Stimulated activated CD4-positive, alpha-beta T cell treated with anti-CD3 and anti-CD28 coated beads, Interleukin-1b, Interleukin-23, amount 100 ng/mL, for 4 hours (primary cell): ENCODE measurements around the gene INIP.
"Not testable (repeated sequence)": the region's sequence is repeated elsewhere in the genome, so short reads cannot be mapped to it uniquely, and the experiment has no call there.

Experiments used
- DNase-seq, 2 donors: peaks; one replicate each; pipeline ENCODE4 v3.0.0-alpha.2; 2020; ENCODE audit warnings: low read depth in 2 of 2

Gene INIP

DNA sequence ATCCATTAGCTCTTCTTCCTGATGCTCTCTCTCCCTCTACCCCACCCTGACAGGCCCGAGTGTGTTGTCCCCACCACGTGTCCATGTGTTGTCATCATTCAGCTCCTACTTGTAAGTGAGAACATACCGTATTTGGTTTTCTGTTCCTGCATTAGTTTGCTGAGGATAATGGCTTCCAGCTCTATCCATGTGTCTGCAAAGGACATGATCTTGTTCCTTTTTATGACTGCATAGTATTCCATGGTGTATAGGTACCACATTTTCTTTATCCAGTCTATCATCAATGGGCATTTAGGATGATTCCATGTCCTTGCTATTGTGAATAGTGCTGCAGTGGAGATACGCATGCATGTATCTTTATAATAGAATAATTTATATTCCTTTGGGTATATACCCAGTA is 44.7 kb downstream of the INIP start:
- DNase-seq: not testable (repeated sequence)

DNA sequence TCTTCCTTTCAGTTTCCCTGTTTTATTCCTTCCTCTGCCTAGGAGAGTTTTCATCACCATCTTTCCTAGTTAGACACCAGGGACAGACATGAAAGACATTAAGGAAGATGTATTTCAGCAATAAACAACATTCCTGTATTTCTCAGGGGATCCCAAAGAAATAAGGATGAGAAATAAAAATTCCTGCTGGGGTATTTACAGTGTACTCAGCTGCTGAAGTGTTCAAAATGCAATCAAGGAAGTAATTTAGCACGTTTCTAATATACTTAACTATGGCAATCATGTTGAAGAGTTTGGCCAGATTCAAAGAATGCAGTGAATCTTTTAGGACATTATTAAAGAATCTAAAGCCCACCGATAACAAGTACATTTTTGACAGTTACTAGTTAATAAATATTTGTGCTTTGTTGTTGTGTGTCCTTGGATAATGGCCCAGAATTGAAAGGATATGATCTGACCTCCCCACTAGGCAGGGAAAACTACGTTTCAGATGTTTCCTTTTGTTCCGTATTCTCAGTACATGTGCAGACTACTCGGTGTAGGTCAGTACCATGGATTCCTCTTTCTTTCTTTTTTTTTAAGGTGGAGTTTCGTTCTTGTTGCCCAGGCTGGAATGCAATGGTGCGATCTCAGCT is 46.8 kb downstream of the INIP start:
- no peak for DNase-seq

DNA sequence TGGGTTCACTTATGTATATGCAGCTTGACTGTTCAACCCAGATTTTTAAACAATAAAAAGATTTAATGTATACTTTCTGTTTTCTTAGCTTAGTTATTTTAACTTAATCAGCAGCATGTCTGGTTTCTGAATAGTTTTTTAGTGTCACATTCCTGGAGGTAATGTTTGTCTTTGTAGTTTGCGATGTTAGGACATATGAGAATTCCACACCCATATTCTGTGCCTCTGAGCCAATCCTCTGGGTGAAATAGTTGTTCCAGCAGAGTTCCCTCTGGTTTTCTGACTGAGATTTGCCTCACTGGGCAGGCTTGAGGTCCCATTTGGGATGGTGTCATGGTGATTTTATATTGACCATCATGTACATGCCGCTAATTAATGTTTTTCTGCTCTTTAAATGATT is 48.6 kb downstream of the INIP start:
- no peak for DNase-seq

DNA sequence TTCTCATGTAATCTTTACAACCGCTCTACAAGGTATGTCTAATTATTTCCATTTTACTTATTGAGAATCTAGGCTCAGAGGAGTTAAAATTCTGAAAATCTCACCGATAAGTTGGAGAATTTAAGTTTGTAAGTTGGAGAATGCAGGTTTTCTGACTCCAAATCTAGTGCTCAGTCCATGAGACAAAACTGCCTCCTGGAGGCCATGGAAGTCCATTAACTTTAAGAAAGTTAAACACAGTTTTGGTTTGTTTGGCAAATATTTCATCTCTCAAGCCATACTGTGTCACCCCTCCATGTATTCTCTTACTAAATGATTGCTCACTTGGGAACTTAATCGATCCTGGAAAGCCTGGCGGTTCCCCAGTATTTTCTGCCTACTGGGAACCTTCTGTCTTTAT is 52.6 kb downstream of the INIP start:
- no peak for DNase-seq

DNA sequence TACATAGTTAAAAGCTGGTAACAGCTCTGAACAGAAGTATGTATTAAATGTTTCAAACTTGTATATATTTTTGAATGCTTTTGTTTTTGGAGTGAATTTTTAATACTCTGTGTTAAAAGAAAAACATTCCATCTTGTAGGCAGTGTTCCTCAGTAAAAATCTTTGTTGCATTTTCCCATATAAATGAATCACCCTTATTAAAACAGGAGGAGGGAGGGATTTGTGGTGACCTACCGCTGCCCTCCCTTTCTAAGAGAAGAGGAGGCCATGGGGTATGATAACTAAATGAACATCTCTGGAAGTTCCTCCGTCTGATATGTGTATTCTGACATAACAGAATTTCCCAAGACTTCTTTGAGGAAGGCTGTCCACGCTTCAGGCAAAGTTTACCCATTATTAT is 53.4 kb downstream of the INIP start:
- DNase-seq: no peak

DNA sequence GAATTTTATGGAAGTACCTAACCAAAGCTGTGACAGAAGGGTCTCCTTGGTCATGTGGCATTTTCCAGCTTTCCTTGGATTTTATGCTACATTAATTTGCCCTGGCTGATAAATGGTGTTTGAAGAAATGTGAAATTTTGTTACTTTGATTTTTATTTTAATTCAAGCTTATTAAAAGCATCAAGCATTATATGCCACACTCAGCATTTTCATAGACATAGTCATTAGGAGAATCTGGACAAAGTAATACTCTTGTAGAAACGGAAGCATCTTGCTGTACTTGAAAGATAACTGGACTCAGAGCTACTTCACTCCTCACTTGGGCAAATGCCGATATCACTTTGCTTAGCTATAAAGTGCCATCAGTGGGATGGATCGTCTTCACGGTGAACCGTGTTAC is 54.2 kb downstream of the INIP start:
- no peak for DNase-seq

DNA sequence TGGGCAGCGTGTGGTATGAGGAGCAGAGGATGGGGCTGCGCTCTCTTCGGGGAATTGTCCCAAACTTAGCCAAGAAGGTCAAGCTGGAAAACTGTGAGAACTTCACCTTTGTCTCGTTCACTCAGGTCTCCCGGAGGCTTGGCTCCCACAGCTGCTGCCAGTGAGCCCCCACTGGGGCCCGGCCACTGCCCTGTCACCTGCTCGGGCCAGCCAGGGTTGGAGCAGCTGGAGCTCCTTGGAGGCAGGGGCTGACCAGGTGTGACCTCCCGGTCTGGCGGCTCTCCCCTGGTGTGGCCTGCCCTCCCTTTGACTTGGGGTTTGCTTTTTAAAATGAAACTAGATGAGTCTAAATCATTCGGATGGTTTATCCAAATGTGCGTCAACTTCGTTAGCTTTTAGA is 58.0 kb downstream of the INIP start:
- DNase-seq: no peak

DNA sequence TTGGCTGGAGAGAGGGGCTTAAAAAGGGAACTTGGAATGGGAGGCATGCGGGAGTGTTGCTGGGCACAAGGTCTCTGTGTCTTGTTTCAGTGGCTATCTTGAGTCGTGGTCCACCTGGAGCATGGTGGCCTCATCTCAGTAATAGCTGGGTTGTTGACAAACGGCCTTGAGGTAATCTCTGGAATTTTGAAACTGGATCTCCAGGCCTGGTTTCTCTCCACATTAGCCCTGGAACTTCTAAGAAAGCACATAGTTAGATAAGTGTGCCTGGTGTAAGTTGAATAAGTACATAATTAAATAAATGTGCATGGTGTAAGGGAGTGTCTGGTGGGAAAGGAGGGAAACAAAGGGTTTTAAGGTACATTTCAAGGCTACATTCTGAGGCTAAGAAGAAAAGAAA is 62.2 kb downstream of the INIP start:
- DNase-seq: no peak

DNA sequence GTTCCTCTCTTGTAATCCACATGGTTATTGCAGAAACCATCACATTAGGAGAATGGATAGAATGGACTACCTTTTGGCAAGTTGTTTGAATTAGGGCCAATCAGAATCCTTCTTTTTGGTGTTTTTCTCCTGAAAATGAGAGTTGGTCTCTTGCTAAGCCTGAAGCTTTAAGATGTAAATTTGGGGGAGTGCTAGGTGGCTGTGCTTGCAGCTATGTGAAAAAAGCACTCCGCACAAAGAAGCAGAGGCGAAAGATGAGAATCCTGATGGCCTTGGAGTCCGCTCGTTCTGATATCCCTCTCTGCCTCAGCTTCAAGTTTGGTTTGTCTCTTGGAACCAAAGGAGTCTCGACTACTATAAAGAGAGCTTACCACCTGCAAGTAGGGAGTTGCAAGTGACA is 63.6 kb downstream of the INIP start:
- DNase-seq: no peak

DNA sequence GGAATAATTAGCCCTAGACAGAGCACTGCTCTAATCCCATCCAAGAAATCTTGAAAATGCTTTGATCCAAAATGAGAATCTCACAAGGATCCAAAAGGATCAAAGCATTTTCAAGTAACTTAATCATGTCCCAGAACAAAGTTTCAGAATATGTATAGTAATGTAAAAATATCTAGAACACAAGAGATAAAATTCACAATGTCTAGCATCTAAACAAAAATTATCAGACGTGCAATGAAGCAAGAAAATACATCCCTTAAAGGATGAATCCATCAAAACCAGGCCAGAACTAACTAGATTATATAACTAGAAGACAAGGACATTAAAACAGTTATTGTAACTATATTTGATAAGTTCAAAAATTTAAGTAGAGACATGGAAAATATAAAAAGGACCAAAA is 69.3 kb downstream of the INIP start:
- DNase-seq: no peak

DNA sequence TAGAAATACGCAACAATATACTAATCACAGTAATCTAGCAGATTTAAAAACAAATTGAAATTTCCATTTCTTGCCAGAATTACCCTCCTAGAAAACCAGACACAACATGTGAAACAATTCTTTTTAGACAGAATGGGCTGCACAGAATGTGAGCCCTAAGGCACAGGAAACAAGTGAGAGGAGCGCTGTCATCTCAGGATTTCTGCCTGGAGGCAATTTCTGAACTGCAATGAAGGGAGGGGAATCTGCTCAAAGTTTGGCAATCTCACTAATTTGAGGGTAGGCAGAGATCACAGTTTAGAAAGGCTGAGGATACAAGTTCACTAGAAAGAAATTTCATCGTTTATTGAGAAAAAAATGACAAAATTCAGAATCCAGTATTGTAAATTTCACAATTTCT is 70.3 kb downstream of the INIP start:
- no peak for DNase-seq

DNA sequence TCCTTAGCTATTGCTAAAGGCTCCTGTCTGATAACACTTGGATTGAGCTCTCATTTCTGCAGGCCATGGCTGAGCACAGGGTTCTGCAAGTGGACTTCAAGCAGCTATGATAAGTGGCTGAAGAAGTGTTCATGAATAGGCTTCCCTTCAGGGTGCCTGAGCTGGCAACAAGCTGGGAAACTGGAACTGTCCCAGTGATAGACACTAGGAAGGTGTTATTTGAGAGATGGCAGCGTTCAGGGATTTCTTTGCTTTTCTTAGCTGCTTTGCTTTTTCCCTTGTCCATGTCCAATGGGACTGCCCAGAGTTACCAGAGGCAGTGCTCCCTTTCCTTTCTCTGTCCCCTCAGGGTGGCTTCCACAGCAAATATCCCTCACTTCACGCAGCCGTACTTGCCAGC is 75.8 kb downstream of the INIP start:
- no peak for DNase-seq

DNA sequence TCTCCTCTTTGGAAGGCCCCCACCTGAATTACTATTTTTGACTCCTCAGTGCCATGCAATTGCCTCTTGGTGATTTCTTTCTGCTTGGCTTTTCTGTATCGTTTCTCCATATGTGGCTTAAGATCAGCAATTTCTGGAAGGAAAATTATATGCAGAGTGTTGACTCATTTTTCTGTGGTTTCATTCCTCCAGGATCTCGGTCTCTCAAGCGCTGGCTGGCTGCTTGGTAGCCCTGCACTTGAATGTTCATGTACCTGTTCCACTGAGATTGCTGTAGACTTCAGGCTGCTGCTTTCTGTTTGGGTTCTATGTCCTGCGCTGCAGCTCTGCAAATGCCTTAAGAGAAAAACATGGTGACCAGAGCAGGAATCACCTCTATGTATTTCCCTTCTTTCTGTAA is 77.6 kb downstream of the INIP start:
- no peak for DNase-seq
